HG03571 (cell line): ENCODE results near the gene TSPAN14.
"Not testable (repeated sequence)": the region's sequence is repeated elsewhere in the genome, so short reads cannot be mapped to it uniquely, and the experiment has no call there.

ENCODE experiments used
- ATAC-seq: cut with Tn5 transposase; IDR thresholded peaks from one replicate; pipeline ENCODE4 v1.9.1; 2021; ENCODE audit not compliant: unreplicated experiment

The TSPAN14 gene

GRCh38 chr10:80539421-80540031, 85.4 kb downstream of the TSPAN14 start:
- ATAC-seq = no peak

- ATAC-seq = no peak
Observed at GRCh38 chr10:80540136-80540535, 86.0 kb downstream of the TSPAN14 start.

- no peak for ATAC-seq
Observed at GRCh38 chr10:80540618-80540980, 86.5 kb downstream of the TSPAN14 start.

- ATAC-seq = peak; percentile 58
Observed at GRCh38 chr10:80540981-80541750, 87.1 kb downstream of the TSPAN14 start.

GRCh38 chr10:80542053-80542452, 87.9 kb downstream of the TSPAN14 start:
- ATAC-seq = no peak

- ATAC-seq = no peak
Observed at GRCh38 chr10:80542652-80543318, 88.7 kb downstream of the TSPAN14 start.

- not testable (repeated sequence) for ATAC-seq
Observed at GRCh38 chr10:80543319-80543672, 89.2 kb downstream of the TSPAN14 start.

GRCh38 chr10:80544316-80544953, 90.3 kb downstream of the TSPAN14 start:
- no peak for ATAC-seq

- no peak for ATAC-seq
Observed at GRCh38 chr10:80545258-80545881, 91.3 kb downstream of the TSPAN14 start.

GRCh38 chr10:80552151-80552646, 98.1 kb downstream of the TSPAN14 start:
- no peak for ATAC-seq

- ATAC-seq = no peak
Observed at GRCh38 chr10:80553436-80553835, 99.3 kb downstream of the TSPAN14 start.

GRCh38 chr10:80554050-80554449, 99.9 kb downstream of the TSPAN14 start:
- ATAC-seq = no peak

GRCh38 chr10:80555415-80555814, 101.3 kb downstream of the TSPAN14 start:
- ATAC-seq = no peak

GRCh38 chr10:80561950-80562349, 107.8 kb downstream of the TSPAN14 start:
- no peak for ATAC-seq

- ATAC-seq = no peak
Observed at GRCh38 chr10:80567292-80567691, 113.2 kb downstream of the TSPAN14 start.

- no peak for ATAC-seq
Observed at GRCh38 chr10:80569131-80569895, 115.2 kb downstream of the TSPAN14 start.

- ATAC-seq = no peak
Observed at GRCh38 chr10:80571352-80571751, 117.2 kb downstream of the TSPAN14 start.

- ATAC-seq = no peak
Observed at GRCh38 chr10:80579181-80579763, 125.2 kb downstream of the TSPAN14 start.

GRCh38 chr10:80579849-80580637, 125.9 kb downstream of the TSPAN14 start:
- no peak for ATAC-seq
